GM06990 (cell line): ENCODE measurements around the gene LRP1B.

ENCODE experiments used
- DNase-seq: peaks from one replicate; pipeline ENCODE4 v3.0.0-alpha.2; 2011; ENCODE audit not compliant: insufficient read length; ENCODE audit errors: extremely low read depth
- H3K27me3 ChIP-seq: replicated peaks from 2 replicates; pipeline ENCODE4 v1.6.0; 2011; ENCODE audit warnings: low read length; ENCODE audit not compliant: control insufficient read depth, insufficient read depth
- H3K36me3 ChIP-seq: 2 replicates; pipeline ENCODE4 v1.5.1; 2011; ENCODE audit warnings: low read length; ENCODE audit not compliant: control insufficient read depth, insufficient read depth
- H3K4me3 ChIP-seq: replicated peaks from 2 replicates; pipeline ENCODE4 v1.5.1; 2011; ENCODE audit warnings: low read depth, mild to moderate bottlenecking, control low read depth, low read length
- TF ChIP-seq, protein P1 (sequence below): IDR thresholded peaks from 2 replicates; pipeline ENCODE4 v1.5.1; 2011; ENCODE audit warnings: low read length, control low read depth, mild to moderate bottlenecking, inconsistent platforms; ENCODE audit not compliant: insufficient read depth, poor library complexity, severe bottlenecking

LRP1B gene

GRCh38 chr2:140275427-140275826, 1855.4 kb downstream of the LRP1B start:
- TF ChIP-seq, protein P1, sequence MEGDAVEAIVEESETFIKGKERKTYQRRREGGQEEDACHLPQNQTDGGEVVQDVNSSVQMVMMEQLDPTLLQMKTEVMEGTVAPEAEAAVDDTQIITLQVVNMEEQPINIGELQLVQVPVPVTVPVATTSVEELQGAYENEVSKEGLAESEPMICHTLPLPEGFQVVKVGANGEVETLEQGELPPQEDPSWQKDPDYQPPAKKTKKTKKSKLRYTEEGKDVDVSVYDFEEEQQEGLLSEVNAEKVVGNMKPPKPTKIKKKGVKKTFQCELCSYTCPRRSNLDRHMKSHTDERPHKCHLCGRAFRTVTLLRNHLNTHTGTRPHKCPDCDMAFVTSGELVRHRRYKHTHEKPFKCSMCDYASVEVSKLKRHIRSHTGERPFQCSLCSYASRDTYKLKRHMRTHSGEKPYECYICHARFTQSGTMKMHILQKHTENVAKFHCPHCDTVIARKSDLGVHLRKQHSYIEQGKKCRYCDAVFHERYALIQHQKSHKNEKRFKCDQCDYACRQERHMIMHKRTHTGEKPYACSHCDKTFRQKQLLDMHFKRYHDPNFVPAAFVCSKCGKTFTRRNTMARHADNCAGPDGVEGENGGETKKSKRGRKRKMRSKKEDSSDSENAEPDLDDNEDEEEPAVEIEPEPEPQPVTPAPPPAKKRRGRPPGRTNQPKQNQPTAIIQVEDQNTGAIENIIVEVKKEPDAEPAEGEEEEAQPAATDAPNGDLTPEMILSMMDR: no peak
- no peak for DNase-seq

GRCh38 chr2:140274891-140275290, 1855.9 kb downstream of the LRP1B start:
- Histone ChIP-seq H3K36me3 (no peaks in the 10 kb centered on the region), H3K27me3 (no peaks in the 10 kb centered on the region), H3K4me3 (no peak overlapping the region)
- TF ChIP-seq, protein P1: no peak
- DNase-seq: no peak

More at GRCh38 chr2:140275427-140275826, 1855.4 kb downstream of the LRP1B start:
- Histone ChIP-seq H3K36me3 (no peaks in the 10 kb centered on the region), H3K27me3 (no peaks in the 10 kb centered on the region), H3K4me3 (no peak overlapping the region)

DNA sequence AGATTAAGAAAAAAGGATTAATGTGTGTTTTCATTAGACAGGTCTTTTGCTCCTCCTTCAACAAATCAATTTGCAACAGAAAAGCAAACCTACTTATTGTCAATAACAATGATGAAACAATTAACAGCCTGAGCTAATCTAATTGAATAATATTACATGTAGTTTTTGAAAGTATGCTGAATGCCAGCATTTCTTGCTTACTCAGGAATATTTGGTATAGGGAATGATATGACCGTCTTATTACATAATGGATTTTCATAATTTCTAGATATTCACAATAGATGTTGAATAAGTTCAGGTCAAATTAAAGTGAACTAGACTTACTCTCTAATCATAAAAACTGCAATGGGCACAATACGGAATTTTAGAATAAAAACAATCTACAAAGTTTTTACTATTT, 1856.9 kb downstream of the LRP1B start:
- Histone ChIP-seq H3K36me3 (no peaks in the 10 kb centered on the region), H3K27me3 (no peaks in the 10 kb centered on the region)

DNA sequence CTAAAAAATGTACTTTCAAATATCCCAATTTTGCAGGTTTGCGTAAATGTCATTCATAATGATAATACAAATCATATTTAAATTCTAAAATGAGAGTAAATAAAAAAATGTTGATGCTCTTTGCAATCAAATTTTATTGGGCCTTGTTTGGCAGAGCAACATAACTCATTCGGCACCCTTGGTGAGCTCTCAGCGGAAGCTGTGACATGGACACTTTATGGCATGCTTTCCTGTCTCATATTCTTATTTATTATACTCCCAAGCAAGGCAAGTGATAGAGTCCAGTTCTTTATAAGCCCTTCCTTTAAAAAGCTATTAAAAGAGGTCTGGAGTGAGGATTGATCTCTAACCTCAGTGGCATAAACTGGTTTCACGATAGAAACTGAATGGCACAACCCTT, 1857.4 kb downstream of the LRP1B start:
- H3K36me3 ChIP-seq: no peaks in the 10 kb centered on the region

More for the DNA sequence above, 1856.9 kb downstream of the LRP1B start:
- no peak for DNase-seq
- TF ChIP-seq, protein P1: no peak
- H3K4me3 ChIP-seq: no peak overlapping the region

DNA sequence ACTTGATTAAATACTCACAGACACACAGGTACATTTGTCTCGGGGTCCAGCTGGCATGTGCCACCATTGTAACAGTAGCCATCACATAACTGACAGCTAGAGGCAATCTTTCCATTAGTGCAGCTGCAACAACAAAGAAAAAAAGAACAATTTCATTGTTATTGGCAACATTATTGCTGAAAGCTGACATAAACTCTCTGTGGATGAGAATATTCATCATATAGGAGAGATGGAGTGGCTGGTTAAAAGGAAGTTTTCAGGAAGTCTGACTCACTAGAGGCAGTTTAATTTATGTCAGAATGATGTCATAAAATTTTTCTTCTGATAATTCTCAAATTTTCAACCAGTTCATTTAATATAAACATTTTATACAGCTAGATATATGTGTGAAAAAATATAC, 1860.6 kb downstream of the LRP1B start:
- no peak overlapping the region for H3K4me3 ChIP-seq
- no peaks in the 10 kb centered on the region for H3K27me3 ChIP-seq
- no peaks in the 10 kb centered on the region for H3K36me3 ChIP-seq
- no peak for DNase-seq
- TF ChIP-seq, protein P1: no peak

More for the DNA sequence above, 1857.4 kb downstream of the LRP1B start:
- DNase-seq: no peak
- TF ChIP-seq, protein P1: no peak
- H3K4me3 ChIP-seq: no peak overlapping the region
- no peaks in the 10 kb centered on the region for H3K27me3 ChIP-seq

- TF ChIP-seq, protein P1: no peak
- no peak for DNase-seq
- no peaks in the 10 kb centered on the region for H3K27me3 ChIP-seq
- no peak overlapping the region for H3K4me3 ChIP-seq
- no peaks in the 10 kb centered on the region for H3K36me3 ChIP-seq
Measured at GRCh38 chr2:140269000-140269399, 1861.8 kb downstream of the LRP1B start.
